ENCODE data around the gene OTOP3.
"Not testable (repeated sequence)": the region's sequence is repeated elsewhere in the genome, so short reads cannot be mapped to it uniquely, and the experiment has no call there.

OTOP3 gene

GRCh38 chr17:74959826-74960515, 24.3 kb downstream of the OTOP3 start:
- Histone ChIP-seq H3K9me3 (ENCODE audit: control insufficient read depth, low read length) (no peaks in the 10 kb centered on the region), H3K9ac (ENCODE audit: low read length) (no peak overlapping the region), H3K27me3 (ENCODE audit: control insufficient read depth, insufficient read depth, low read length) (no peaks in the 10 kb centered on the region), H3K4me3 (ENCODE audit: low read length) (no peak overlapping the region), H3K36me3 (ENCODE audit: control insufficient read depth, insufficient read depth, low read length) (peaks cover 2% of the 10 kb centered on the region), H3K4me1 (ENCODE audit: control insufficient read depth, insufficient read depth, low read length) (peaks cover 9% of the 10 kb centered on the region)

GRCh38 chr17:74960570-74961342, 25.1 kb downstream of the OTOP3 start:
- peaks cover 9% of the 10 kb centered on the region for H3K4me1 ChIP-seq (ENCODE audit: control insufficient read depth, insufficient read depth, low read length)
- no peaks in the 10 kb centered on the region for H3K36me3 ChIP-seq (ENCODE audit: control insufficient read depth, insufficient read depth, low read length)
- H3K9ac ChIP-seq (ENCODE audit: low read length), result no peak overlapping the region
- H3K27me3 ChIP-seq (ENCODE audit: control insufficient read depth, insufficient read depth, low read length), result no peaks in the 10 kb centered on the region
- no peaks in the 10 kb centered on the region for H3K9me3 ChIP-seq (ENCODE audit: control insufficient read depth, low read length)
- no peak overlapping the region for H3K4me3 ChIP-seq (ENCODE audit: low read length)

- Histone ChIP-seq H3K36me3 (ENCODE audit: control insufficient read depth, insufficient read depth, low read length) (no peaks in the 10 kb centered on the region), H3K27me3 (ENCODE audit: control insufficient read depth, insufficient read depth, low read length) (no peaks in the 10 kb centered on the region), H3K4me1 (ENCODE audit: control insufficient read depth, insufficient read depth, low read length) (peaks cover 9% of the 10 kb centered on the region), H3K9me3 (ENCODE audit: control insufficient read depth, low read length) (no peaks in the 10 kb centered on the region), H3K9ac (ENCODE audit: low read length) (no peak overlapping the region), H3K4me3 (ENCODE audit: low read length) (no peak overlapping the region)
Observed at GRCh38 chr17:74961657-74962350, 26.1 kb downstream of the OTOP3 start.

- no peak overlapping the region for H3K4me3 ChIP-seq (ENCODE audit: low read length)
- H3K9me3 ChIP-seq (ENCODE audit: control insufficient read depth, low read length), result no peaks in the 10 kb centered on the region
- H3K4me1 ChIP-seq (ENCODE audit: control insufficient read depth, insufficient read depth, low read length), result peaks cover 9% of the 10 kb centered on the region
- no peaks in the 10 kb centered on the region for H3K36me3 ChIP-seq (ENCODE audit: control insufficient read depth, insufficient read depth, low read length)
- H3K27me3 ChIP-seq (ENCODE audit: control insufficient read depth, insufficient read depth, low read length), result no peaks in the 10 kb centered on the region
- no peak overlapping the region for H3K9ac ChIP-seq (ENCODE audit: low read length)
Observed at GRCh38 chr17:74962622-74963394, 27.1 kb downstream of the OTOP3 start.

GRCh38 chr17:74963656-74964055, 28.0 kb downstream of the OTOP3 start:
- Histone ChIP-seq H3K36me3 (ENCODE audit: control insufficient read depth, insufficient read depth, low read length) (no peaks in the 10 kb centered on the region), H3K4me3 (ENCODE audit: low read length) (no peak overlapping the region), H3K27me3 (ENCODE audit: control insufficient read depth, insufficient read depth, low read length) (no peaks in the 10 kb centered on the region), H3K4me1 (ENCODE audit: control insufficient read depth, insufficient read depth, low read length) (peaks cover 16% of the 10 kb centered on the region), H3K9me3 (ENCODE audit: control insufficient read depth, low read length) (no peaks in the 10 kb centered on the region), H3K9ac (ENCODE audit: low read length) (no peak overlapping the region)

- H3K36me3 ChIP-seq (ENCODE audit: control insufficient read depth, insufficient read depth, low read length), result no peaks in the 10 kb centered on the region
- peaks cover 23% of the 10 kb centered on the region for H3K4me1 ChIP-seq (ENCODE audit: control insufficient read depth, insufficient read depth, low read length)
- H3K9me3 ChIP-seq (ENCODE audit: control insufficient read depth, low read length), result no peaks in the 10 kb centered on the region
- no peak overlapping the region for H3K9ac ChIP-seq (ENCODE audit: low read length)
- H3K27me3 ChIP-seq (ENCODE audit: control insufficient read depth, insufficient read depth, low read length), result no peaks in the 10 kb centered on the region
- no peak overlapping the region for H3K4me3 ChIP-seq (ENCODE audit: low read length)
Observed at GRCh38 chr17:74964246-74964761, 28.6 kb downstream of the OTOP3 start.

- Histone ChIP-seq H3K36me3 (ENCODE audit: control insufficient read depth, insufficient read depth, low read length) (no peaks in the 10 kb centered on the region), H3K9ac (ENCODE audit: low read length) (no peak overlapping the region), H3K4me1 (ENCODE audit: control insufficient read depth, insufficient read depth, low read length) (peaks cover 27% of the 10 kb centered on the region), H3K9me3 (ENCODE audit: control insufficient read depth, low read length) (no peaks in the 10 kb centered on the region), H3K27me3 (ENCODE audit: control insufficient read depth, insufficient read depth, low read length) (no peaks in the 10 kb centered on the region), H3K4me3 (ENCODE audit: low read length) (no peak overlapping the region)
Observed at GRCh38 chr17:74964988-74965622, 29.4 kb downstream of the OTOP3 start.

- H3K9ac ChIP-seq (ENCODE audit: low read length), result peak overlapping the region; percentile 24
- no peaks in the 10 kb centered on the region for H3K9me3 ChIP-seq (ENCODE audit: control insufficient read depth, low read length)
- H3K36me3 ChIP-seq (ENCODE audit: control insufficient read depth, insufficient read depth, low read length), result no peaks in the 10 kb centered on the region
- peaks cover 40% of the 10 kb centered on the region for H3K4me1 ChIP-seq (ENCODE audit: control insufficient read depth, insufficient read depth, low read length)
- H3K27me3 ChIP-seq (ENCODE audit: control insufficient read depth, insufficient read depth, low read length), result peaks cover 4% of the 10 kb centered on the region
- H3K4me3 ChIP-seq (ENCODE audit: low read length), result no peak overlapping the region
Observed at GRCh38 chr17:74968361-74968780, 32.7 kb downstream of the OTOP3 start.

- H3K9me3 ChIP-seq (ENCODE audit: control insufficient read depth, low read length); H3K4me3 ChIP-seq (ENCODE audit: low read length); H3K9ac ChIP-seq (ENCODE audit: low read length); H3K27me3 ChIP-seq (ENCODE audit: control insufficient read depth, insufficient read depth, low read length); H3K36me3 ChIP-seq (ENCODE audit: control insufficient read depth, insufficient read depth, low read length): not testable (repeated sequence)
- H3K4me1 ChIP-seq (ENCODE audit: control insufficient read depth, insufficient read depth, low read length), result peaks cover 40% of the 10 kb centered on the region
Observed at GRCh38 chr17:74969501-74969900, 33.8 kb downstream of the OTOP3 start.

GRCh38 chr17:74970395-74970794, 34.7 kb downstream of the OTOP3 start:
- H3K36me3 ChIP-seq (ENCODE audit: control insufficient read depth, insufficient read depth, low read length), result no peaks in the 10 kb centered on the region
- H3K9ac ChIP-seq (ENCODE audit: low read length), result peak overlapping the region; percentile 79
- H3K4me1 ChIP-seq (ENCODE audit: control insufficient read depth, insufficient read depth, low read length), result peaks cover 45% of the 10 kb centered on the region
- H3K4me3 ChIP-seq (ENCODE audit: low read length), result no peak overlapping the region
- H3K27me3 ChIP-seq (ENCODE audit: control insufficient read depth, insufficient read depth, low read length), result peaks cover 4% of the 10 kb centered on the region
- H3K9me3 ChIP-seq (ENCODE audit: control insufficient read depth, low read length), result no peaks in the 10 kb centered on the region

Measured in mucosa of stomach (tissue), 1 donor.